ENCODE results near the gene KRTAP10-8.

Gene KRTAP10-8

GRCh38 chr21:44612029-44612486 lies at the start of gene KRTAP10-8:
Gene KRTAP10-8 (plus strand): TSS chr21:44612079. CDS start chr21:44612101, 22 bp downstream.
- in situ Hi-C loops (cut with MboI; ENCODE audit: low sequenced_read_pairs, unreplicated experiment): no loop called here
- no peak for DNase-seq (ENCODE audit: low spot score)
- TF ChIP-seq CTCF (IDR thresholded peaks at IDR 0.05; ENCODE audit: borderline replicate concordance, control extremely low read depth, extremely low read depth, insufficient read depth, missing control alignments): no peak

- TF ChIP-seq CTCF (IDR thresholded peaks at IDR 0.05; ENCODE audit: borderline replicate concordance, control extremely low read depth, extremely low read depth, insufficient read depth, missing control alignments): no peak
Observed at GRCh38 chr21:44564099-44564498, 47.8 kb upstream of the KRTAP10-8 start.

GRCh38 chr21:44564886-44565598 lies 46.8 kb upstream of the KRTAP10-8 start:
- no peak for DNase-seq (ENCODE audit: low spot score)
- in situ Hi-C loops (cut with MboI; ENCODE audit: low sequenced_read_pairs, unreplicated experiment): no loop called here
- TF ChIP-seq CTCF (IDR thresholded peaks at IDR 0.05; ENCODE audit: borderline replicate concordance, control extremely low read depth, extremely low read depth, insufficient read depth, missing control alignments): no peak

More at GRCh38 chr21:44564099-44564498, 47.8 kb upstream of the KRTAP10-8 start:
- no peak for DNase-seq (ENCODE audit: low spot score)
- in situ Hi-C loops (cut with MboI; ENCODE audit: low sequenced_read_pairs, unreplicated experiment): no loop called here

- no peak for DNase-seq (ENCODE audit: low spot score)
- TF ChIP-seq CTCF (IDR thresholded peaks at IDR 0.05; ENCODE audit: borderline replicate concordance, control extremely low read depth, extremely low read depth, insufficient read depth, missing control alignments): no peak
- in situ Hi-C loops (cut with MboI; ENCODE audit: low sequenced_read_pairs, unreplicated experiment): no loop called here
Observed at GRCh38 chr21:44566403-44566802, 45.5 kb upstream of the KRTAP10-8 start.

- DNase-seq (ENCODE audit: low spot score): no peak
- no peak for TF ChIP-seq CTCF (IDR thresholded peaks at IDR 0.05; ENCODE audit: borderline replicate concordance, control extremely low read depth, extremely low read depth, insufficient read depth, missing control alignments)
- in situ Hi-C loops (cut with MboI; ENCODE audit: low sequenced_read_pairs, unreplicated experiment): no loop called here
Observed at GRCh38 chr21:44567481-44568171, 44.3 kb upstream of the KRTAP10-8 start.

GRCh38 chr21:44568261-44568660 lies 43.6 kb upstream of the KRTAP10-8 start:
- no peak for TF ChIP-seq CTCF (IDR thresholded peaks at IDR 0.05; ENCODE audit: borderline replicate concordance, control extremely low read depth, extremely low read depth, insufficient read depth, missing control alignments)
- in situ Hi-C loops (cut with MboI; ENCODE audit: low sequenced_read_pairs, unreplicated experiment): no loop called here

More at GRCh38 chr21:44568261-44568660, 43.6 kb upstream of the KRTAP10-8 start:
- DNase-seq (ENCODE audit: low spot score): no peak
